HepG2 (cell line): Measurements from ENCODE around the gene IRF7. TPM values are rescaled to one million over a fixed set of nuclear protein-coding genes. Genes with fewer than 3 reads are reported as not detected.

Source experiments
- ATF3 ChIP-seq: sonication (generic); formaldehyde crosslinking; IDR thresholded peaks from 2 replicates; pipeline ENCODE4 v1.4.0; 2020; ENCODE audit warnings: missing genetic modification reagents
- CEBPZ ChIP-seq: IDR thresholded peaks from 2 replicates; pipeline ENCODE4 v1.6.1; 2012; ENCODE audit warnings: low read length, improper control_type of control experiment
- FIP1L1 ChIP-seq: fragments of 200-400 bp; formaldehyde crosslinking; IDR thresholded peaks from 2 replicates; pipeline ENCODE4 v1.6.1; 2018; ENCODE audit warnings: low read depth, mild to moderate bottlenecking, low read length, moderate library complexity, borderline replicate concordance; ENCODE audit not compliant: insufficient read depth
- HNRNPK ChIP-seq: fragments of 200-400 bp; formaldehyde crosslinking; IDR thresholded peaks from 2 replicates; pipeline ENCODE4 v1.6.1; 2018; ENCODE audit warnings: low read length, low read depth, moderate library complexity, mild to moderate bottlenecking; ENCODE audit not compliant: poor library complexity, severe bottlenecking
- REL ChIP-seq: sonication (generic); formaldehyde crosslinking; conservative IDR thresholded peaks from 2 replicates; pipeline ENCODE4 v1.8.0; 2022; ENCODE audit warnings: mild to moderate bottlenecking, missing genetic modification reagents, moderate library complexity
- RFX3 ChIP-seq: IDR thresholded peaks from 2 replicates; pipeline ENCODE4 v1.6.1; 2016; ENCODE audit warnings: missing biosample characterization, missing genetic modification reagents
- SMYD3 ChIP-seq: sonication (generic); formaldehyde crosslinking; IDR thresholded peaks from 2 replicates; pipeline ENCODE4 v1.8.1; 2023; ENCODE audit warnings: mild to moderate bottlenecking, missing genetic modification reagents
- YY1 ChIP-seq: IDR thresholded peaks from 2 replicates; pipeline ENCODE4 v1.6.1; 2011; ENCODE audit warnings: low read length, low read depth, moderate library complexity, mild to moderate bottlenecking; ENCODE audit not compliant: insufficient read depth, insufficient replicate concordance
- ZBTB25 ChIP-seq: IDR thresholded peaks from 2 replicates; pipeline ENCODE4 v1.6.1; 2018; ENCODE audit warnings: missing genetic modification reagents
- ZBTB8A ChIP-seq: sonication (generic); formaldehyde crosslinking; IDR thresholded peaks from 2 replicates; pipeline ENCODE4 v1.4.0; 2020; ENCODE audit warnings: mild to moderate bottlenecking, low read depth, missing genetic modification reagents, borderline replicate concordance
- ZNF256 ChIP-seq: sonication (generic); formaldehyde crosslinking; conservative IDR thresholded peaks from 2 replicates; pipeline ENCODE4 v1.4.0; 2020; ENCODE audit warnings: missing genetic modification reagents
- ZNF281 ChIP-seq: sonication (generic); formaldehyde crosslinking; IDR thresholded peaks from 2 replicates; pipeline ENCODE4 v1.4.0; 2020; ENCODE audit warnings: missing genetic modification reagents, borderline replicate concordance
- ZNF549 ChIP-seq: sonication (generic); formaldehyde crosslinking; IDR thresholded peaks from 2 replicates; pipeline ENCODE4 v1.5.0; 2020; ENCODE audit warnings: missing genetic modification reagents
- ZNF704 ChIP-seq: sonication (generic); formaldehyde crosslinking; IDR thresholded peaks from 2 replicates; pipeline ENCODE4 v1.8.1; 2023; ENCODE audit warnings: mild to moderate bottlenecking, inconsistent platforms, moderate library complexity, missing genetic modification reagents, borderline replicate concordance
- ZNF770 ChIP-seq: sonication (generic); formaldehyde crosslinking; IDR thresholded peaks from 2 replicates; pipeline ENCODE4 v1.5.0; 2020; ENCODE audit warnings: mild to moderate bottlenecking, missing genetic modification reagents
- polyA plus RNA-seq, 8 experiments: library from polyadenylated mRNA; depleted of rRNA in 3 of 8; stranded (reverse) in 7 of 8; unstranded in 1 of 8; fragments of >200 nt; fragmentation: Illumina TruSeq in 4 of 8; extraction: Trizol in 4 of 8; gene quantifications; 2 replicates each; pipeline versions ENCODE4 v1.2.1 to v1.2.3, GENCODE V29; 2011 to 2016; ENCODE audit warnings: low read depth in 4 of 8, missing spikeins in 1 of 8, mixed read lengths in 1 of 8; ENCODE audit not compliant: insufficient read depth in 1 of 8
- total RNA-seq, 5 experiments: library from RNA; depleted of rRNA; stranded (reverse); fragments of >200 nt; fragmentation: Illumina TruSeq; extraction: Trizol; gene quantifications; 2 replicates each; pipeline ENCODE4 v1.2.3, GENCODE V29; 2016; ENCODE audit warnings: low read depth in 1 of 5

IRF7 gene
- total and polyA plus RNA-seq, 2 of the 13 experiments (the other 11 are each of a cell fraction or from before 2014, with no cell fraction given), result not detected

- TF ChIP-seq ZNF704 (no peak; the same call in 1 of the 2 replicates), CEBPZ (no peak), ZNF549 (CRISPR knock-in tag) (no peak; the same call in 1 of the 2 replicates), YY1 (peak; percentile 46), ZNF256 (CRISPR knock-in tag) (0 out of 2 replicates have a peak, but pooled peaks have one; percentile 47), ZNF281 (no peak), ZNF770 (CRISPR knock-in tag) (no peak), REL (CRISPR knock-in tag) (no peak), SMYD3 (CRISPR knock-in tag) (no peak), FIP1L1 (no peak), ATF3 (CRISPR knock-in tag) (no peak), HNRNPK (peak; percentile 57), ZBTB25 (CRISPR knock-in tag) (peak; percentile 84; the same call in 1 of the 2 replicates), RFX3 (no peak), ZBTB8A (CRISPR knock-in tag) (no peak)
These were observed 39.6 kb downstream of the IRF7 start, which contains the start of gene PHRF1 (continued) for GRCh38 chr11:575996-576768.
